ENCODE measurements around the gene PTAR1.

GRCh38 chr9:69675563-69675962, 84.2 kb downstream of the PTAR1 start:
- TF ChIP-seq CTCF (conservative IDR thresholded peaks at IDR 0.05 in 1 of 2, IDR thresholded peaks at IDR 0.05 in 1 of 2; ENCODE audit: extremely low read depth in 1 of 2, insufficient read depth in 1 of 2, low read depth in 1 of 2, low read length in 2 of 2), result no peak
- TF ChIP-seq EZH2 (IDR thresholded peaks at IDR 0.05; ENCODE audit: borderline replicate concordance, low read length), result no peak

All from mammary epithelial cell (primary cell).